Upper lobe of right lung (tissue), 1 donor: Measurements from ENCODE around the gene RAB38. TPM values are rescaled to one million over a fixed set of nuclear protein-coding genes. Genes with fewer than 3 reads are reported as not detected.

Source experiments
- ATAC-seq: fragments of 200-7000 bp; cut with Tn5 transposase; one replicate; pipeline ENCODE4 v1.9.1; 2020; ENCODE audit warnings: mild to moderate bottlenecking, moderate library complexity
- DNase-seq: peaks from one replicate; pipeline ENCODE4 v3.0.0-alpha.2; 2020
- H3K27ac ChIP-seq: fragments of 200-600 bp; one replicate; pipeline ENCODE4 v1.8.0; 2022
- H3K27me3 ChIP-seq: fragments of 200-600 bp; one replicate; pipeline ENCODE4 v1.8.0; 2022; ENCODE audit warnings: mild to moderate bottlenecking
- H3K36me3 ChIP-seq: fragments of 200-600 bp; one replicate; pipeline ENCODE4 v1.8.0; 2022
- H3K4me1 ChIP-seq: fragments of 200-600 bp; one replicate; pipeline ENCODE4 v1.8.0; 2022
- H3K4me3 ChIP-seq: fragments of 200-600 bp; one replicate; pipeline ENCODE4 v1.8.0; 2022; ENCODE audit warnings: mild to moderate bottlenecking
- H3K9me3 ChIP-seq: fragments of 200-600 bp; one replicate; pipeline ENCODE4 v1.8.0; 2022
- CTCF ChIP-seq: fragments of 200-600 bp; IDR thresholded peaks from one replicate; pipeline ENCODE4 v1.8.0; 2022; ENCODE audit warnings: antibody characterized with exemption
- intact Hi-C: fragments of 100-400 bp; cut with DNase I; formaldehyde crosslinking; loops from one replicate; pipeline ENCODE4 v1.11.0; 2022
- total RNA-seq: library from RNA; stranded (reverse); fragmentation: NEBNext Ultra II Directional; extraction: Animal tissue kit (Norgen Biotek cat#: 25700); gene quantifications from one replicate; pipeline ENCODE4 v1.2.1, GENCODE V29; 2021
- donor health status: DM: no; HTN: yes; CAD: no; lungs with severe emphysema.

RAB38 gene
- total RNA-seq, 1 donor from 2014 or later: 8.1 TPM

GRCh38 chr11:88105951-88106350 lies 69.3 kb downstream of the RAB38 start:
- TF ChIP-seq CTCF: no peak
- H3K27ac ChIP-seq: no peak overlapping the region
- H3K9me3 ChIP-seq: no peaks in the 10 kb centered on the region
- no peaks in the 10 kb centered on the region for H3K27me3 ChIP-seq
- ATAC-seq: no peak
- peaks cover 4% of the 10 kb centered on the region for H3K4me1 ChIP-seq
- no peaks in the 10 kb centered on the region for H3K36me3 ChIP-seq
- no peak for DNase-seq
- intact Hi-C loops: no loop called here
- no peak overlapping the region for H3K4me3 ChIP-seq

- DNase-seq (no peak), ATAC-seq (no peak)
- intact Hi-C loops: no loop called here
- H3K27ac ChIP-seq: no peak overlapping the region
- H3K36me3 ChIP-seq: no peaks in the 10 kb centered on the region
- H3K27me3 ChIP-seq: no peaks in the 10 kb centered on the region
- TF ChIP-seq CTCF: no peak
- no peaks in the 10 kb centered on the region for H3K9me3 ChIP-seq
- no peak overlapping the region for H3K4me3 ChIP-seq
- peaks cover 4% of the 10 kb centered on the region for H3K4me1 ChIP-seq
Observed at GRCh38 chr11:88105526-88105925, 69.7 kb downstream of the RAB38 start.

- ATAC-seq (peak; percentile 80), DNase-seq (no peak)
- H3K27ac ChIP-seq: no peak overlapping the region
- H3K36me3 ChIP-seq: no peaks in the 10 kb centered on the region
- intact Hi-C loops: no loop called here
- peaks cover 4% of the 10 kb centered on the region for H3K4me1 ChIP-seq
- H3K9me3 ChIP-seq: no peaks in the 10 kb centered on the region
- no peak for TF ChIP-seq CTCF
- H3K4me3 ChIP-seq: no peak overlapping the region
- no peaks in the 10 kb centered on the region for H3K27me3 ChIP-seq
Observed at GRCh38 chr11:88104408-88104807, 70.8 kb downstream of the RAB38 start.

GRCh38 chr11:88103337-88104206 lies 71.7 kb downstream of the RAB38 start:
- Histone ChIP-seq H3K36me3 (no peaks in the 10 kb centered on the region), H3K9me3 (no peaks in the 10 kb centered on the region), H3K4me3 (no peak overlapping the region), H3K27me3 (no peaks in the 10 kb centered on the region), H3K4me1 (peaks cover 4% of the 10 kb centered on the region), H3K27ac (no peak overlapping the region)
- intact Hi-C loops: no loop called here
- ATAC-seq (peak; percentile 94), DNase-seq (peak; percentile 64)
- TF ChIP-seq CTCF: peak; percentile 53

GRCh38 chr11:88102598-88102934 lies 72.7 kb downstream of the RAB38 start:
- intact Hi-C loops: no loop called here
- no peak overlapping the region for H3K27ac ChIP-seq
- DNase-seq (no peak), ATAC-seq (peak; percentile 37)
- no peak for TF ChIP-seq CTCF
- no peaks in the 10 kb centered on the region for H3K36me3 ChIP-seq
- H3K4me1 ChIP-seq: peaks cover 4% of the 10 kb centered on the region
- no peak overlapping the region for H3K4me3 ChIP-seq
- no peaks in the 10 kb centered on the region for H3K27me3 ChIP-seq
- H3K9me3 ChIP-seq: no peaks in the 10 kb centered on the region
